CD4-positive, alpha-beta T cell (primary cell): ENCODE measurements around the gene NFILZ. TPM values are rescaled to one million over a fixed set of nuclear protein-coding genes. Genes with fewer than 3 reads are reported as not detected.

Source experiments
- ATAC-seq: fragments of 200-7000 bp; cut with Tn5 transposase; one replicate; pipeline ENCODE4 v1.10.0; 2022; ENCODE audit warnings: mild to moderate bottlenecking; ENCODE audit not compliant: poor library complexity
- CTCF ChIA-PET: fragments of 350-600 bp; sonication (Branson Sonifier 250); formaldehyde crosslinking; loops from one replicate; lab custom pipeline; 2021; ENCODE audit warnings: antibody characterized with exemption, inconsistent platforms; lab: Charles Lee
- POLR2A ChIA-PET: fragments of 350-600 bp; sonication (Branson Sonifier 250); formaldehyde crosslinking; loops from one replicate; lab custom pipeline; 2021; ENCODE audit warnings: antibody characterized with exemption, inconsistent platforms; lab: Charles Lee
- DNase-seq, 14 experiments: peaks; one replicate each; pipeline ENCODE4 v3.0.0-alpha.2; 2013 to 2020; ENCODE audit warnings: mixed read lengths in 2 of 14
- H3K27ac ChIP-seq, 2 donors: one replicate each; pipeline versions ENCODE4 v1.5.1 to v1.7.0; 2013; ENCODE audit warnings: low read length in 2 of 2, low read depth in 1 of 2, mild to moderate bottlenecking in 1 of 2
- H3K27me3 ChIP-seq, 2 experiments: 1 replicate in 1 of 2; 2 replicates in 1 of 2; pipeline versions ENCODE4 v1.6.1 to v1.7.0; 2013; ENCODE audit warnings: low read length in 2 of 2, control low read depth in 1 of 2, mild to moderate bottlenecking in 1 of 2, moderate library complexity in 1 of 2; ENCODE audit not compliant: insufficient read depth in 2 of 2, control insufficient read depth in 1 of 2
- H3K36me3 ChIP-seq: one replicate; pipeline ENCODE4 v1.6.1; 2013; ENCODE audit warnings: low read length, control low read depth; ENCODE audit not compliant: insufficient read depth
- H3K4me1 ChIP-seq: one replicate; pipeline ENCODE4 v1.6.1; 2013; ENCODE audit warnings: low read length, control low read depth; ENCODE audit not compliant: insufficient read depth
- H3K4me3 ChIP-seq: one replicate; pipeline ENCODE4 v1.5.1; 2013; ENCODE audit warnings: mild to moderate bottlenecking, low read length, moderate library complexity
- H3K9me3 ChIP-seq, 2 experiments: 1 replicate in 1 of 2; 2 replicates in 1 of 2; pipeline versions ENCODE4 v1.6.1 to v1.7.0; 2013; ENCODE audit warnings: low read length in 2 of 2, mild to moderate bottlenecking in 2 of 2, control low read depth in 1 of 2, moderate library complexity in 1 of 2; ENCODE audit not compliant: control insufficient read depth in 1 of 2, insufficient read depth in 1 of 2
- H3K27ac Mint-ChIP-seq: one replicate; pipeline ENCODE4 v1.8.0; 2020; ENCODE audit warnings: mixed read lengths
- H3K27me3 Mint-ChIP-seq: one replicate; pipeline ENCODE4 v1.8.0; 2021; ENCODE audit warnings: mixed read lengths
- H3K36me3 Mint-ChIP-seq: one replicate; pipeline ENCODE4 v1.8.0; 2021; ENCODE audit warnings: low read depth, mixed read lengths
- H3K4me1 Mint-ChIP-seq: one replicate; pipeline ENCODE4 v1.8.0; 2021; ENCODE audit warnings: low read depth, mixed read lengths
- H3K4me3 Mint-ChIP-seq: one replicate; pipeline ENCODE4 v1.8.0; 2020; ENCODE audit warnings: mild to moderate bottlenecking, mixed read lengths
- H3K9me3 Mint-ChIP-seq: one replicate; pipeline ENCODE4 v1.8.0; 2020; ENCODE audit warnings: mixed read lengths
- CTCF ChIP-seq: fragments of 200-600 bp; IDR thresholded peaks from one replicate; pipeline ENCODE4 v1.8.0; 2022; ENCODE audit warnings: antibody characterized with exemption, mild to moderate bottlenecking
- intact Hi-C, 2 experiments: fragments of 100-400 bp; cut with DNase I in 1 of 2; cut with micrococcal nuclease in 1 of 2; formaldehyde crosslinking; loops; one replicate each; pipeline versions ENCODE4 v1.15.1 to v1.9.0; 2023 to 2025; cut with DNase I, micrococcal nuclease
- total RNA-seq, 174 experiments: library from RNA in 2 of 174; stranded (reverse) in 2 of 174; gene quantifications; one replicate each; pipeline ENCODE4 v1.2.3 and lab custom pipeline; 2021 to 2026

The NFILZ gene
- total RNA-seq, 2 experiments from 2014 or later = not detected

- H3K4me1 Mint-ChIP-seq = peaks cover 38% of the 10 kb centered on the region
- DNase-seq (no peak), ATAC-seq (no peak)
- Histone ChIP-seq H3K36me3 (no peaks in the 10 kb centered on the region), H3K4me3 (no peak overlapping the region), H3K9me3 (no peaks in the 10 kb centered on the region), H3K4me1 (peaks cover 56% of the 10 kb centered on the region), H3K27ac (no peak overlapping the region), H3K27me3 (no peaks in the 10 kb centered on the region)
- POLR2A ChIA-PET = no interaction called here
- H3K9me3 Mint-ChIP-seq = no peaks in the 10 kb centered on the region
- no peak overlapping the region for H3K27ac Mint-ChIP-seq
- intact Hi-C loops = no loop called here
- H3K36me3 Mint-ChIP-seq = no peaks in the 10 kb centered on the region
- no peaks in the 10 kb centered on the region for H3K27me3 Mint-ChIP-seq
- CTCF ChIA-PET = interaction anchor here (1.5 kb wide), 1 partner anchor 27 kb away, joined by 6 read pairs; no protein-coding TSS in a partner anchor
- no peak overlapping the region for H3K4me3 Mint-ChIP-seq
- TF ChIP-seq CTCF = no peak
These were observed 36.5 kb downstream of the NFILZ start for GRCh38 chr19:8666814-8667405.

- DNase-seq = no peak
- peaks cover 0 to 9% of the 10 kb centered on the region in 2 experiments for H3K9me3 ChIP-seq
- peaks cover 20% of the 10 kb centered on the region for H3K4me1 ChIP-seq
- ATAC-seq = no peak
- TF ChIP-seq CTCF = no peak
- no peak overlapping the region for H3K4me3 ChIP-seq
- no peaks in the 10 kb centered on the region for H3K36me3 ChIP-seq
- H3K27ac Mint-ChIP-seq = no peak overlapping the region
- H3K4me1 Mint-ChIP-seq = peaks cover 19% of the 10 kb centered on the region
- H3K27me3 Mint-ChIP-seq = no peaks in the 10 kb centered on the region
- H3K9me3 Mint-ChIP-seq = no peaks in the 10 kb centered on the region
- POLR2A ChIA-PET = no interaction called here
- no peaks in the 10 kb centered on the region for H3K27me3 ChIP-seq
- CTCF ChIA-PET = no interaction called here
- no peak overlapping the region for H3K27ac ChIP-seq
- intact Hi-C loops = no loop called here
- no peaks in the 10 kb centered on the region for H3K36me3 Mint-ChIP-seq
- no peak overlapping the region for H3K4me3 Mint-ChIP-seq
These were observed 43.0 kb downstream of the NFILZ start for GRCh38 chr19:8673276-8673891.

- Mint-ChIP-seq H3K4me3 (no peak overlapping the region), H3K9me3 (no peaks in the 10 kb centered on the region), H3K27ac (no peak overlapping the region), H3K4me1 (peaks cover 19% of the 10 kb centered on the region), H3K27me3 (no peaks in the 10 kb centered on the region), H3K36me3 (no peaks in the 10 kb centered on the region)
- H3K4me1 ChIP-seq = peaks cover 20% of the 10 kb centered on the region
- H3K36me3 ChIP-seq = no peaks in the 10 kb centered on the region
- H3K27ac ChIP-seq = no peak overlapping the region
- POLR2A ChIA-PET = no interaction called here
- H3K9me3 ChIP-seq = peaks cover 0 to 9% of the 10 kb centered on the region in 2 experiments
- DNase-seq (no peak), ATAC-seq (no peak)
- intact Hi-C loops = no loop called here
- no peak for TF ChIP-seq CTCF
- H3K27me3 ChIP-seq = no peaks in the 10 kb centered on the region
- CTCF ChIA-PET = no interaction called here
- H3K4me3 ChIP-seq = no peak overlapping the region
These were observed 44.6 kb downstream of the NFILZ start for GRCh38 chr19:8675066-8675465.
